OCI-LY7 (cell line): Measurements from ENCODE around the gene SH3RF3.

Source experiments
- CTCF ChIP-seq: fragments of 200-600 bp; sonication (generic); conservative IDR thresholded peaks from 2 replicates; pipeline ENCODE4 v1.5.1; 2014; ENCODE audit warnings: mild to moderate bottlenecking, antibody characterized with exemption, low read length, moderate library complexity, mixed read lengths
- EZH2phosphoT487 ChIP-seq: fragments of 200-600 bp; sonication (generic); IDR thresholded peaks from 2 replicates; pipeline ENCODE4 v1.6.1; 2018; ENCODE audit warnings: low read depth, borderline replicate concordance, mild to moderate bottlenecking, mixed run types, antibody characterized with exemption, low read length, moderate library complexity, mixed read lengths

- TF ChIP-seq CTCF: no peak
- TF ChIP-seq EZH2phosphoT487: no peak
These were observed 28.6 kb downstream of the SH3RF3 start for GRCh38 chr2:109157563-109158105.
